Lung (tissue), 12 donors: Measurements from ENCODE around the gene PPP4C. TPM values are rescaled to one million over a fixed set of nuclear protein-coding genes. Genes with fewer than 3 reads are reported as not detected.

ENCODE experiments used
- ATAC-seq: fragments of 200-7000 bp; cut with Tn5 transposase; one replicate; pipeline ENCODE4 v1.9.1; 2020; ENCODE audit warnings: moderate number of reproducible peaks; ENCODE audit not compliant: insufficient read depth, low FRiP score
- DNase-seq, 3 donors: peaks; one replicate each; pipeline ENCODE4 v3.0.0-alpha.2; 2013 to 2017
- H3K27ac ChIP-seq, 2 donors: one replicate each; pipeline ENCODE4 v1.5.1; 2013; ENCODE audit warnings: mild to moderate bottlenecking in 2 of 2, moderate library complexity in 2 of 2, control low read depth in 1 of 2, inconsistent platforms in 1 of 2, low read depth in 1 of 2, low read length in 1 of 2
- H3K27me3 ChIP-seq, 3 donors: one replicate each; pipeline ENCODE4 v1.5.1; 2013; ENCODE audit warnings: low read length in 2 of 3; ENCODE audit not compliant: control insufficient read depth in 3 of 3, insufficient read depth in 3 of 3
- H3K36me3 ChIP-seq, 4 donors: one replicate each; pipeline ENCODE4 v1.5.1; 2013; ENCODE audit warnings: low read length in 4 of 4, mild to moderate bottlenecking in 1 of 4, moderate library complexity in 1 of 4; ENCODE audit not compliant: control insufficient read depth in 4 of 4, insufficient read depth in 4 of 4
- H3K4me1 ChIP-seq, 5 donors: one replicate each; pipeline ENCODE4 v1.5.1; 2013; ENCODE audit warnings: low read length in 5 of 5, mild to moderate bottlenecking in 2 of 5, moderate library complexity in 1 of 5; ENCODE audit not compliant: control insufficient read depth in 5 of 5, insufficient read depth in 5 of 5
- H3K4me3 ChIP-seq: one replicate; pipeline ENCODE4 v1.5.1; 2013; ENCODE audit warnings: mild to moderate bottlenecking, control low read depth, moderate library complexity
- H3K9ac ChIP-seq, 2 donors: one replicate each; pipeline ENCODE4 v1.5.1; 2013; ENCODE audit warnings: low read length in 2 of 2, control low read depth in 1 of 2; ENCODE audit not compliant: insufficient read depth in 1 of 2
- H3K9me3 ChIP-seq, 4 donors: one replicate each; pipeline ENCODE4 v1.5.1; 2013; ENCODE audit warnings: low read length in 3 of 4, mild to moderate bottlenecking in 1 of 4, moderate library complexity in 1 of 4; ENCODE audit not compliant: control insufficient read depth in 4 of 4, insufficient read depth in 3 of 4
- CTCF ChIP-seq: IDR thresholded peaks from 2 replicates; pipeline ENCODE4 v1.5.1; 2012; ENCODE audit warnings: mild to moderate bottlenecking; ENCODE audit errors: control extremely low read depth, extremely low read depth
- WGBS, 2 donors: extraction: QIAGEN DNeasy Blood & Tissue Kit; methylation state at CpG; one replicate each; pipeline ENCODE4 v1.1.7; 2013; 5-methylcytosine and 5-hydroxymethylcytosine counted together
- polyA plus RNA-seq, 2 donors: library from polyadenylated mRNA; stranded (reverse); fragments of 200-250 nt; gene quantifications; one replicate each; pipeline ENCODE4 v1.2.1, GENCODE V29; 2013
- total RNA-seq, 2 donors: library from RNA; depleted of rRNA in 1 of 2; stranded (reverse); fragments of >200 nt in 1 of 2; gene quantifications; one replicate each; pipeline ENCODE4 v1.2.1, GENCODE V29; 2014 to 2021
- donor health status: control.
- donor health status: control.
- donor health status: Bipolar disorder and iron deficiency.
- donor health status: healthy.
- donor health status: DM: yes; HTN: yes; CAD: no.

Gene PPP4C
- total and polyA plus RNA-seq, 4 donors: 51.7 to 143 (median 102) TPM

- Histone ChIP-seq H3K9ac (no peak overlapping the region), H3K4me1 (peaks cover 0 to 12% (median 5%) of the 10 kb centered on the region in 5 donors), H3K36me3 (peaks cover 0 to 4% (median 2%) of the 10 kb centered on the region in 4 donors), H3K27ac (no peak overlapping the region), H3K9me3 (no peaks in the 10 kb centered on the region), H3K27me3 (no peaks in the 10 kb centered on the region), H3K4me3 (no peak overlapping the region)
- DNase-seq: no peak
- WGBS, 2 donors: 38 to 44% methylated on average over 10 of the region's 10 CpGs
- no peak for ATAC-seq
- peak; percentile 5 for TF ChIP-seq CTCF
These were observed 20.7 kb upstream of the PPP4C start for GRCh38 chr16:30054959-30055553.

- H3K36me3 ChIP-seq: peaks cover 0 to 4% (median 2%) of the 10 kb centered on the region in 4 donors
- H3K27me3 ChIP-seq: no peaks in the 10 kb centered on the region
- no peak for TF ChIP-seq CTCF
- ATAC-seq (no peak), DNase-seq (peak in 2 of 3 donors; percentile 55 to 69)
- H3K9ac ChIP-seq: peak overlapping the region; percentile 28 to 46
- WGBS, 2 donors: 84 to 85% methylated on average over 4 of the region's 4 CpGs
- H3K4me3 ChIP-seq: no peak overlapping the region
- H3K4me1 ChIP-seq: peaks cover 6 to 23% (median 8%) of the 10 kb centered on the region in 5 donors
- H3K27ac ChIP-seq: peak overlapping the region in 1 of 2 donors; percentile 17
- no peaks in the 10 kb centered on the region for H3K9me3 ChIP-seq
These were observed 15.4 kb upstream of the PPP4C start for GRCh38 chr16:30060346-30060745.

GRCh38 chr16:30060836-30061554 lies 14.8 kb upstream of the PPP4C start:
- no peak for ATAC-seq
- no peak overlapping the region for H3K4me3 ChIP-seq
- peaks cover 6 to 23% (median 8%) of the 10 kb centered on the region in 5 donors for H3K4me1 ChIP-seq
- H3K9me3 ChIP-seq: no peaks in the 10 kb centered on the region
- no peak overlapping the region for H3K9ac ChIP-seq
- DNase-seq: no peak
- 72 to 83% methylated on average over 2 of the region's 2 CpGs for WGBS, 2 donors
- TF ChIP-seq CTCF: no peak
- H3K27me3 ChIP-seq: no peaks in the 10 kb centered on the region
- peak overlapping the region in 1 of 2 donors; percentile 17 for H3K27ac ChIP-seq
- peaks cover 0 to 4% (median 2%) of the 10 kb centered on the region in 4 donors for H3K36me3 ChIP-seq
